Measurements from ENCODE around the gene GPBP1L1. TPM values are rescaled to one million over a fixed set of nuclear protein-coding genes. Genes with fewer than 3 reads are reported as not detected.

The GPBP1L1 gene
- total RNA-seq, 2 donors from 2014 or later, result 105 to 129 TPM

GRCh38 chr1:45630429-45630828 lies 55.9 kb downstream of the GPBP1L1 start:
- no peak for ATAC-seq (replicated peaks)
- no peaks in the 10 kb centered on the region for H3K9me3 Mint-ChIP-seq
- no peaks in the 10 kb centered on the region for H3K4me1 Mint-ChIP-seq
- H3K27ac Mint-ChIP-seq, result peak overlapping the region; percentile 63
- H3K4me3 Mint-ChIP-seq, result no peak overlapping the region
- no peaks in the 10 kb centered on the region for H3K27me3 Mint-ChIP-seq
- H3K36me3 Mint-ChIP-seq (ENCODE audit: low read depth), result peaks cover 6% of the 10 kb centered on the region

- Mint-ChIP-seq H3K9me3 (no peaks in the 10 kb centered on the region), H3K4me3 (no peak overlapping the region), H3K36me3 (ENCODE audit: low read depth) (peaks cover 16% of the 10 kb centered on the region), H3K4me1 (no peaks in the 10 kb centered on the region), H3K27ac (no peak overlapping the region), H3K27me3 (no peaks in the 10 kb centered on the region)
- ATAC-seq (replicated peaks), result no peak
Observed at GRCh38 chr1:45629035-45629434, 57.3 kb downstream of the GPBP1L1 start.

- H3K27ac Mint-ChIP-seq, result peak within 1 kb of the TSS; percentile 50
- no peaks in the 10 kb centered on the region for H3K9me3 Mint-ChIP-seq
- no peaks in the 10 kb centered on the region for H3K4me1 Mint-ChIP-seq
- H3K27me3 Mint-ChIP-seq, result no peaks in the 10 kb centered on the region
- no peak within 1 kb of the TSS for H3K4me3 Mint-ChIP-seq
- H3K36me3 Mint-ChIP-seq (ENCODE audit: low read depth), result peaks cover 46% of the 10 kb centered on the region
- ATAC-seq (replicated peaks), result no peak
Observed at GRCh38 chr1:45623972-45624371, 62.4 kb downstream of the GPBP1L1 start, which contains the start of gene CCDC17. TSS of gene CCDC17 (minus strand) at chr1:45624054. CDS start at chr1:45623909, 145 bp downstream.

GRCh38 chr1:45622524-45623394 lies 63.6 kb downstream of the GPBP1L1 start:
- Mint-ChIP-seq H3K36me3 (ENCODE audit: low read depth) (peaks cover 58% of the 10 kb centered on the region), H3K4me1 (no peaks in the 10 kb centered on the region), H3K9me3 (no peaks in the 10 kb centered on the region), H3K27ac (peak overlapping the region; percentile 12), H3K4me3 (no peak overlapping the region), H3K27me3 (no peaks in the 10 kb centered on the region)
- ATAC-seq (replicated peaks), result no peak

- H3K36me3 Mint-ChIP-seq (ENCODE audit: low read depth), result peaks cover 63% of the 10 kb centered on the region
- H3K4me1 Mint-ChIP-seq, result no peaks in the 10 kb centered on the region
- no peak overlapping the region for H3K4me3 Mint-ChIP-seq
- no peaks in the 10 kb centered on the region for H3K9me3 Mint-ChIP-seq
- ATAC-seq (replicated peaks), result no peak
- H3K27ac Mint-ChIP-seq, result peak overlapping the region; percentile 46
- H3K27me3 Mint-ChIP-seq, result no peaks in the 10 kb centered on the region
Observed at GRCh38 chr1:45621895-45622523, 64.3 kb downstream of the GPBP1L1 start.

GRCh38 chr1:45621501-45621836 lies 64.9 kb downstream of the GPBP1L1 start:
- ATAC-seq (replicated peaks), result no peak
- Mint-ChIP-seq H3K4me1 (no peaks in the 10 kb centered on the region), H3K27me3 (no peaks in the 10 kb centered on the region), H3K4me3 (no peak overlapping the region), H3K9me3 (no peaks in the 10 kb centered on the region), H3K27ac (peak overlapping the region; percentile 46), H3K36me3 (ENCODE audit: low read depth) (peaks cover 68% of the 10 kb centered on the region)

- no peaks in the 10 kb centered on the region for H3K27me3 Mint-ChIP-seq
- peak overlapping the region; percentile 56 for H3K27ac Mint-ChIP-seq
- no peak overlapping the region for H3K4me3 Mint-ChIP-seq
- H3K4me1 Mint-ChIP-seq, result no peaks in the 10 kb centered on the region
- ATAC-seq (replicated peaks), result no peak
- H3K9me3 Mint-ChIP-seq, result no peaks in the 10 kb centered on the region
- peaks cover 73% of the 10 kb centered on the region for H3K36me3 Mint-ChIP-seq (ENCODE audit: low read depth)
Observed at GRCh38 chr1:45620588-45621500, 65.5 kb downstream of the GPBP1L1 start.

GRCh38 chr1:45619149-45619921 lies 67.0 kb downstream of the GPBP1L1 start:
- ATAC-seq (replicated peaks), result no peak
- Mint-ChIP-seq H3K4me3 (no peak overlapping the region), H3K9me3 (no peaks in the 10 kb centered on the region), H3K27me3 (no peaks in the 10 kb centered on the region), H3K27ac (peak overlapping the region; percentile 56), H3K4me1 (no peaks in the 10 kb centered on the region), H3K36me3 (ENCODE audit: low read depth) (peaks cover 76% of the 10 kb centered on the region)

- Mint-ChIP-seq H3K36me3 (ENCODE audit: low read depth) (peaks cover 80% of the 10 kb centered on the region), H3K4me1 (no peaks in the 10 kb centered on the region), H3K27me3 (no peaks in the 10 kb centered on the region), H3K27ac (no peak overlapping the region), H3K9me3 (no peaks in the 10 kb centered on the region), H3K4me3 (no peak overlapping the region)
- peak; percentile 11 for ATAC-seq (replicated peaks)
Observed at GRCh38 chr1:45617618-45618017, 68.7 kb downstream of the GPBP1L1 start.

GRCh38 chr1:45615885-45616284 lies 70.4 kb downstream of the GPBP1L1 start:
- no peaks in the 10 kb centered on the region for H3K4me1 Mint-ChIP-seq
- H3K36me3 Mint-ChIP-seq (ENCODE audit: low read depth), result peaks cover 94% of the 10 kb centered on the region

GRCh38 chr1:45612941-45613579 lies 73.3 kb downstream of the GPBP1L1 start:
- Mint-ChIP-seq H3K36me3 (ENCODE audit: low read depth) (peaks cover 95% of the 10 kb centered on the region), H3K27me3 (no peaks in the 10 kb centered on the region), H3K27ac (peak overlapping the region; percentile 44), H3K4me1 (no peaks in the 10 kb centered on the region), H3K4me3 (no peak overlapping the region), H3K9me3 (no peaks in the 10 kb centered on the region)
- ATAC-seq (replicated peaks), result no peak

More at GRCh38 chr1:45615885-45616284, 70.4 kb downstream of the GPBP1L1 start:
- H3K9me3 Mint-ChIP-seq, result no peaks in the 10 kb centered on the region
- no peak overlapping the region for H3K4me3 Mint-ChIP-seq
- no peaks in the 10 kb centered on the region for H3K27me3 Mint-ChIP-seq
- H3K27ac Mint-ChIP-seq, result peak overlapping the region; percentile 38
- no peak for ATAC-seq (replicated peaks)

GRCh38 chr1:45610589-45611226 lies 75.6 kb downstream of the GPBP1L1 start:
- Mint-ChIP-seq H3K27me3 (no peaks in the 10 kb centered on the region), H3K9me3 (no peaks in the 10 kb centered on the region), H3K4me3 (no peak overlapping the region), H3K4me1 (peaks cover 14% of the 10 kb centered on the region), H3K27ac (no peak overlapping the region), H3K36me3 (ENCODE audit: low read depth) (peaks cover 97% of the 10 kb centered on the region)
- ATAC-seq (replicated peaks), result no peak

Measured in activated T-helper 17 cell treated with anti-CD3 and anti-CD28 coated beads, Interleukin-2, amount 50 U/mL, for 72 hours (primary cell).